ENCODE results near the gene FAM217B. TPM values are rescaled to one million over a fixed set of nuclear protein-coding genes. Genes with fewer than 3 reads are reported as not detected.

Gene FAM217B
- polyA plus RNA-seq, 1 of the 3 experiments (the other 2 are of a cell fraction), result 3.0 TPM

DNA sequence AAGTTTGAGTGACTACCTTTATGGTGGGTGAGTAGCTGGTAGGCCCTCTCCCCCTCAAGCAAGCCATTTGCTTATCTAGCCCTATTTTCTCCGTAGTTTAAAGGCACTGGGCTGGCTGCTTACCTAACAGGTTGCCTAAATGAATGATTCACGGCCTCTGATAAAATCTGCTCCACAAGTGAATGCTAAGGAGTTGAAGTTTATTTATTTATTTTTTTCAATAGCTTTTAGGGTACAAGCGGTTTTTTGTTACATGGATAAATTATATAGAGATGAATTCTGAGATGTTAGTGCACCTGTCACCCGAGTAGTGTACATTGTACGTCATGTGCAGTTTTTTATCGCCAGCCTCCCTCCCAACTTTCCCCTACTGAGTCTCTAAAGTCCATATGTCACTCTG, 9.7 kb downstream of the FAM217B start:
- ChIA-PET CTCF (interaction anchor here (1.2 to 10.9 kb wide), 5 partner anchors 9 to 99 kb away, joined by 3 to 95 read pairs (median 6); partner anchors contain the start of genes CDH26, FAM217B, PPP1R3D and SYCP2), POLR2A (no interaction called here)
- H3K36me3 ChIP-seq (replicated peaks in 1 of 2; ENCODE audit: control insufficient read depth in 1 of 2, insufficient read depth in 2 of 2, low read length in 1 of 2), result peaks cover 5 to 17% of the 10 kb centered on the region in 2 experiments
- no peaks in the 10 kb centered on the region for H3K27me3 ChIP-seq (ENCODE audit: insufficient read depth)
- no peak overlapping the region for H3K9ac ChIP-seq
- no peaks in the 10 kb centered on the region for H3F3A ChIP-seq (replicated peaks; ENCODE audit: insufficient read depth)
- TF ChIP-seq FOXJ3 (CRISPR knock-in tag; IDR thresholded peaks at IDR 0.05) (no peak), GATA2 (CRISPR knock-in tag; IDR thresholded peaks at IDR 0.05) (no peak), GABPA (IDR thresholded peaks at IDR 0.05; ENCODE audit: low read depth) (no peak), RXRA (IDR thresholded peaks at IDR 0.05; ENCODE audit: borderline replicate concordance, low read depth) (no peak), SMC3 (IDR thresholded peaks at IDR 0.05; ENCODE audit: low read depth, low read length) (no peak), RAD21 (IDR thresholded peaks at IDR 0.05; ENCODE audit: low read length) (no peak)
- TF ChIP-seq, protein P1, sequence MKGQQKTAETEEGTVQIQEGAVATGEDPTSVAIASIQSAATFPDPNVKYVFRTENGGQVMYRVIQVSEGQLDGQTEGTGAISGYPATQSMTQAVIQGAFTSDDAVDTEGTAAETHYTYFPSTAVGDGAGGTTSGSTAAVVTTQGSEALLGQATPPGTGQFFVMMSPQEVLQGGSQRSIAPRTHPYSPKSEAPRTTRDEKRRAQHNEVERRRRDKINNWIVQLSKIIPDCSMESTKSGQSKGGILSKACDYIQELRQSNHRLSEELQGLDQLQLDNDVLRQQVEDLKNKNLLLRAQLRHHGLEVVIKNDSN (IDR thresholded peaks at IDR 0.05; ENCODE audit: borderline replicate concordance, low read depth), result no peak
- 95% methylated on average over 6 of the region's 6 CpGs for WGBS (ENCODE audit: low lambda C conversion rate)
- peaks cover 0 to 2% of the 10 kb centered on the region in 2 experiments; a peak in 1 of 4 replicates for H3K4me1 ChIP-seq (ENCODE audit: control insufficient read depth in 1 of 2, insufficient read depth in 2 of 2, low read depth in 1 of 2, low read length in 1 of 2)
- H3K4me2 ChIP-seq, result no peak overlapping the region
- no peak for DNase-seq
- no peak overlapping the region for H3K4me3 ChIP-seq (ENCODE audit: low read depth in 2 of 2, low read length in 1 of 2)
- H4K20me1 ChIP-seq (ENCODE audit: insufficient read depth), result no peaks in the 10 kb centered on the region
- H2AFZ ChIP-seq (ENCODE audit: low read depth), result no peak overlapping the region
- H3K27ac ChIP-seq (ENCODE audit: low read depth in 2 of 2, low read length in 1 of 2), result no peak overlapping the region
- H3K9me3 ChIP-seq, result no peaks in the 10 kb centered on the region
- no peaks in the 10 kb centered on the region for H3K9me2 ChIP-seq
- H3K79me2 ChIP-seq (ENCODE audit: insufficient read depth), result no peaks in the 10 kb centered on the region

DNA sequence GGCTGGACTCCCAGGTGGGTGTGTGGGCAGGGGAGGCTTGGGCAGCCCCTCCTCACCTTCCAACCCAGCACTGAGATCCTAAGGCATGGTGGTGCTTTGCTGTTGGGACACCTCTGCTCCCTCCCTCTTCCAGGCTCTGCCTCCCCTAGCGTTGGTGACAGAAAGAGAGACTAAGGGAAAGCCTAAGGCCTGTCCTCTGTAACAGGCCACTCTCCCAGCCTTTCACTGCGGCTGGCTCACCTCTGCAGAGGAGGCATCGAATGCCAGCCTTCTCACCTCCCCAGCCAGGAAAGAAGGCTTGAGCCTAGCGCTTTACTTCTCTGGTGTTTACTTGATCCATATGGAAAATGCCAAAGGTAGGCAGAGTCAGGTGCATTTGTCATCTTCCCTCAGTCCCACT, 14.5 kb downstream of the FAM217B start:
- no peaks in the 10 kb centered on the region for H3F3A ChIP-seq (replicated peaks; ENCODE audit: insufficient read depth)
- no peaks in the 10 kb centered on the region for H3K27me3 ChIP-seq (ENCODE audit: insufficient read depth)
- H3K9me3 ChIP-seq, result no peaks in the 10 kb centered on the region
- H3K4me1 ChIP-seq (ENCODE audit: control insufficient read depth in 1 of 2, insufficient read depth in 2 of 2, low read depth in 1 of 2, low read length in 1 of 2), result no peaks in the 10 kb centered on the region
- H3K36me3 ChIP-seq (replicated peaks in 1 of 2; ENCODE audit: control insufficient read depth in 1 of 2, insufficient read depth in 2 of 2, low read length in 1 of 2), result peaks cover 0 to 2% of the 10 kb centered on the region in 2 experiments
- no peak overlapping the region for H3K4me2 ChIP-seq
- no peak overlapping the region for H3K27ac ChIP-seq (ENCODE audit: low read depth in 2 of 2, low read length in 1 of 2)
- POLR2A ChIA-PET, result no interaction called here
- no peak overlapping the region for H2AFZ ChIP-seq (ENCODE audit: low read depth)
- H4K20me1 ChIP-seq (ENCODE audit: insufficient read depth), result no peaks in the 10 kb centered on the region
- H3K9ac ChIP-seq, result no peak overlapping the region
- CTCF ChIA-PET, result interaction anchor here (1.0 to 10.9 kb wide), 5 partner anchors 8 to 126 kb away, joined by 3 to 95 read pairs (median 3); partner anchors contain the start of genes FAM217B, PPP1R3D and SYCP2
- no peaks in the 10 kb centered on the region for H3K9me2 ChIP-seq
- WGBS (ENCODE audit: low lambda C conversion rate), result 100% methylated on average over 2 of the region's 4 CpGs
- no peaks in the 10 kb centered on the region for H3K79me2 ChIP-seq (ENCODE audit: insufficient read depth)
- H3K4me3 ChIP-seq (ENCODE audit: low read depth in 2 of 2, low read length in 1 of 2), result no peak overlapping the region
- no peak for DNase-seq
- TF ChIP-seq RXRA (IDR thresholded peaks at IDR 0.05; ENCODE audit: borderline replicate concordance, low read depth), result no peak
- TF ChIP-seq, protein P2, sequence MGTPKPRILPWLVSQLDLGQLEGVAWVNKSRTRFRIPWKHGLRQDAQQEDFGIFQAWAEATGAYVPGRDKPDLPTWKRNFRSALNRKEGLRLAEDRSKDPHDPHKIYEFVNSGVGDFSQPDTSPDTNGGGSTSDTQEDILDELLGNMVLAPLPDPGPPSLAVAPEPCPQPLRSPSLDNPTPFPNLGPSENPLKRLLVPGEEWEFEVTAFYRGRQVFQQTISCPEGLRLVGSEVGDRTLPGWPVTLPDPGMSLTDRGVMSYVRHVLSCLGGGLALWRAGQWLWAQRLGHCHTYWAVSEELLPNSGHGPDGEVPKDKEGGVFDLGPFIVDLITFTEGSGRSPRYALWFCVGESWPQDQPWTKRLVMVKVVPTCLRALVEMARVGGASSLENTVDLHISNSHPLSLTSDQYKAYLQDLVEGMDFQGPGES (IDR thresholded peaks at IDR 0.05; ENCODE audit: low read depth, low read length), result no peak
- TF ChIP-seq SIN3A (IDR thresholded peaks at IDR 0.05; ENCODE audit: borderline replicate concordance, low read depth, low read length), result no peak
- TF ChIP-seq, protein P3, sequence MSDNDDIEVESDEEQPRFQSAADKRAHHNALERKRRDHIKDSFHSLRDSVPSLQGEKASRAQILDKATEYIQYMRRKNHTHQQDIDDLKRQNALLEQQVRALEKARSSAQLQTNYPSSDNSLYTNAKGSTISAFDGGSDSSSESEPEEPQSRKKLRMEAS (IDR thresholded peaks at IDR 0.05; ENCODE audit: low read depth), result no peak
- TF ChIP-seq POLR2AphosphoS5 (IDR thresholded peaks at IDR 0.05; ENCODE audit: low read depth, low read length), result no peak
- TF ChIP-seq MXI1 (IDR thresholded peaks at IDR 0.05; ENCODE audit: low read depth, low read length), result no peak
- TF ChIP-seq GATA2 (CRISPR knock-in tag; IDR thresholded peaks at IDR 0.05), result no peak
- TF ChIP-seq, protein P4, sequence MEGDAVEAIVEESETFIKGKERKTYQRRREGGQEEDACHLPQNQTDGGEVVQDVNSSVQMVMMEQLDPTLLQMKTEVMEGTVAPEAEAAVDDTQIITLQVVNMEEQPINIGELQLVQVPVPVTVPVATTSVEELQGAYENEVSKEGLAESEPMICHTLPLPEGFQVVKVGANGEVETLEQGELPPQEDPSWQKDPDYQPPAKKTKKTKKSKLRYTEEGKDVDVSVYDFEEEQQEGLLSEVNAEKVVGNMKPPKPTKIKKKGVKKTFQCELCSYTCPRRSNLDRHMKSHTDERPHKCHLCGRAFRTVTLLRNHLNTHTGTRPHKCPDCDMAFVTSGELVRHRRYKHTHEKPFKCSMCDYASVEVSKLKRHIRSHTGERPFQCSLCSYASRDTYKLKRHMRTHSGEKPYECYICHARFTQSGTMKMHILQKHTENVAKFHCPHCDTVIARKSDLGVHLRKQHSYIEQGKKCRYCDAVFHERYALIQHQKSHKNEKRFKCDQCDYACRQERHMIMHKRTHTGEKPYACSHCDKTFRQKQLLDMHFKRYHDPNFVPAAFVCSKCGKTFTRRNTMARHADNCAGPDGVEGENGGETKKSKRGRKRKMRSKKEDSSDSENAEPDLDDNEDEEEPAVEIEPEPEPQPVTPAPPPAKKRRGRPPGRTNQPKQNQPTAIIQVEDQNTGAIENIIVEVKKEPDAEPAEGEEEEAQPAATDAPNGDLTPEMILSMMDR (IDR thresholded peaks at IDR 0.05), result no peak
- TF ChIP-seq NFIC (IDR thresholded peaks at IDR 0.05; ENCODE audit: borderline replicate concordance), result no peak
- TF ChIP-seq, protein P5, sequence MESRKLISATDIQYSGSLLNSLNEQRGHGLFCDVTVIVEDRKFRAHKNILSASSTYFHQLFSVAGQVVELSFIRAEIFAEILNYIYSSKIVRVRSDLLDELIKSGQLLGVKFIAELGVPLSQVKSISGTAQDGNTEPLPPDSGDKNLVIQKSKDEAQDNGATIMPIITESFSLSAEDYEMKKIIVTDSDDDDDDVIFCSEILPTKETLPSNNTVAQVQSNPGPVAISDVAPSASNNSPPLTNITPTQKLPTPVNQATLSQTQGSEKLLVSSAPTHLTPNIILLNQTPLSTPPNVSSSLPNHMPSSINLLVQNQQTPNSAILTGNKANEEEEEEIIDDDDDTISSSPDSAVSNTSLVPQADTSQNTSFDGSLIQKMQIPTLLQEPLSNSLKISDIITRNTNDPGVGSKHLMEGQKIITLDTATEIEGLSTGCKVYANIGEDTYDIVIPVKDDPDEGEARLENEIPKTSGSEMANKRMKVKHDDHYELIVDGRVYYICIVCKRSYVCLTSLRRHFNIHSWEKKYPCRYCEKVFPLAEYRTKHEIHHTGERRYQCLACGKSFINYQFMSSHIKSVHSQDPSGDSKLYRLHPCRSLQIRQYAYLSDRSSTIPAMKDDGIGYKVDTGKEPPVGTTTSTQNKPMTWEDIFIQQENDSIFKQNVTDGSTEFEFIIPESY (IDR thresholded peaks at IDR 0.05; ENCODE audit: borderline replicate concordance, low read depth), result no peak
- TF ChIP-seq TEAD4 (IDR thresholded peaks at IDR 0.05; ENCODE audit: borderline replicate concordance, insufficient read depth), result no peak
- TF ChIP-seq NRF1 (IDR thresholded peaks at IDR 0.05; ENCODE audit: low read depth, low read length), result no peak
- no peak for TF ChIP-seq EP300 (IDR thresholded peaks at IDR 0.05; ENCODE audit: borderline replicate concordance in 1 of 2, low read depth in 1 of 2, low read length in 1 of 2)
- TF ChIP-seq FOXJ3 (CRISPR knock-in tag; IDR thresholded peaks at IDR 0.05), result no peak
- TF ChIP-seq, protein P6, sequence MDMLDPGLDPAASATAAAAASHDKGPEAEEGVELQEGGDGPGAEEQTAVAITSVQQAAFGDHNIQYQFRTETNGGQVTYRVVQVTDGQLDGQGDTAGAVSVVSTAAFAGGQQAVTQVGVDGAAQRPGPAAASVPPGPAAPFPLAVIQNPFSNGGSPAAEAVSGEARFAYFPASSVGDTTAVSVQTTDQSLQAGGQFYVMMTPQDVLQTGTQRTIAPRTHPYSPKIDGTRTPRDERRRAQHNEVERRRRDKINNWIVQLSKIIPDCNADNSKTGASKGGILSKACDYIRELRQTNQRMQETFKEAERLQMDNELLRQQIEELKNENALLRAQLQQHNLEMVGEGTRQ (IDR thresholded peaks at IDR 0.05; ENCODE audit: borderline replicate concordance, low read depth, low read length), result no peak
- no peak for TF ChIP-seq GABPA (IDR thresholded peaks at IDR 0.05; ENCODE audit: low read depth)
- TF ChIP-seq JUND (IDR thresholded peaks at IDR 0.05), result no peak
- TF ChIP-seq RAD21 (IDR thresholded peaks at IDR 0.05; ENCODE audit: low read length), result no peak
- no peak for TF ChIP-seq RCOR1 (IDR thresholded peaks at IDR 0.05; ENCODE audit: low read length)

Data from SK-N-SH (cell line).